GM12878 (cell line): ENCODE results near the gene MYRF. TPM values are rescaled to one million over a fixed set of nuclear protein-coding genes. Genes with fewer than 3 reads are reported as not detected.

Experiments
- BACH1 ChIP-seq: fragments of 450-650 bp; IDR thresholded peaks from 2 replicates; pipeline ENCODE4 v1.6.1; 2017; ENCODE audit warnings: mild to moderate bottlenecking, borderline replicate concordance
- BRCA1 ChIP-seq: IDR thresholded peaks from 2 replicates; pipeline ENCODE4 v1.6.1; 2011; ENCODE audit warnings: low read depth, low read length, improper control_type of control experiment
- CEBPB ChIP-seq, 2 experiments: fragments of 150-350 bp in 1 of 2; IDR thresholded peaks; 2 replicates each; pipeline ENCODE4 v1.6.1; 2012 to 2014; ENCODE audit warnings: low read depth in 2 of 2, low read length in 2 of 2, borderline replicate concordance in 1 of 2, inconsistent platforms in 1 of 2
- EGR1 ChIP-seq, 2 experiments: IDR thresholded peaks; 1 replicate in 1 of 2; 2 replicates in 1 of 2; pipeline ENCODE4 v1.6.1; 2011 to 2012; ENCODE audit warnings: low read depth in 2 of 2, low read length in 2 of 2, borderline replicate concordance in 1 of 2, mild to moderate bottlenecking in 1 of 2, moderate library complexity in 1 of 2
- KAT2A ChIP-seq: conservative IDR thresholded peaks from 2 replicates; pipeline ENCODE4 v1.6.1; 2011; ENCODE audit warnings: low read depth, low read length; ENCODE audit not compliant: control insufficient read depth
- LARP7 ChIP-seq: fragments of 450-650 bp; IDR thresholded peaks from 2 replicates; pipeline ENCODE4 v1.6.1; 2017; ENCODE audit warnings: mild to moderate bottlenecking
- PAX5 ChIP-seq: IDR thresholded peaks from 2 replicates; pipeline ENCODE4 v1.6.1; 2011; ENCODE audit warnings: low read depth, low read length, borderline replicate concordance
- POLR2AphosphoS5 ChIP-seq: IDR thresholded peaks from 2 replicates; pipeline ENCODE4 v1.6.1; 2011; ENCODE audit warnings: mild to moderate bottlenecking, low read length, inconsistent platforms
- RCOR1 ChIP-seq: conservative IDR thresholded peaks from 2 replicates; pipeline ENCODE4 v1.6.1; 2012; ENCODE audit warnings: low read depth, low read length, improper control_type of control experiment
- SRF ChIP-seq, 2 experiments: IDR thresholded peaks; 2 replicates each; pipeline ENCODE4 v1.6.1; 2011; ENCODE audit warnings: low read depth in 2 of 2, low read length in 2 of 2, mild to moderate bottlenecking in 1 of 2, moderate library complexity in 1 of 2
- TAF1 ChIP-seq: IDR thresholded peaks from 2 replicates; pipeline ENCODE4 v1.6.1; 2011; ENCODE audit warnings: mild to moderate bottlenecking, low read depth, low read length, borderline replicate concordance
- ZNF24 ChIP-seq: fragments of 450-650 bp; IDR thresholded peaks from 2 replicates; pipeline ENCODE4 v1.6.1; 2017; ENCODE audit warnings: antibody characterized with exemption, mild to moderate bottlenecking
- polyA plus RNA-seq, 11 experiments: library from polyadenylated mRNA; depleted of rRNA in 4 of 11; unstranded in 6 of 11; stranded (reverse) in 5 of 11; fragments of >200 nt; fragmentation: Nextera tagmentation in 4 of 11; fragmentation: Illumina TruSeq in 1 of 11; extraction: Ambion mirVana in 4 of 11; extraction: Trizol in 1 of 11; gene quantifications; 1 replicate in 1 of 11; 2 replicates in 10 of 11; pipeline versions ENCODE4 v1.2.1 to v1.2.3, GENCODE V29; 2011 to 2016; ENCODE audit warnings: inconsistent platforms in 2 of 11, missing spikeins in 2 of 11, low read depth in 1 of 11
- total RNA-seq, 4 experiments: library from RNA; depleted of rRNA in 3 of 4; stranded (reverse); fragments of >200 nt in 3 of 4; fragmentation: Illumina TruSeq in 1 of 4; extraction: Trizol in 1 of 4; gene quantifications; 2 replicates each; pipeline versions ENCODE4 v1.2.1 to v1.2.3, GENCODE V29; 2013 to 2021
- TF ChIP-seq, protein P1 (sequence below): fragments of 450-650 bp; IDR thresholded peaks from 2 replicates; pipeline ENCODE4 v1.6.1; 2017; ENCODE audit warnings: mild to moderate bottlenecking, moderate library complexity
- TF ChIP-seq, protein P2 (sequence below): fragments of 450-650 bp; IDR thresholded peaks from 2 replicates; pipeline ENCODE4 v1.6.1; 2018; ENCODE audit warnings: mild to moderate bottlenecking, low read depth, moderate library complexity; ENCODE audit not compliant: partially characterized antibody
- TF ChIP-seq, protein P3 (sequence below): fragments of 450-650 bp; formaldehyde crosslinking; IDR thresholded peaks from 2 replicates; pipeline ENCODE4 v1.5.0; 2022; ENCODE audit warnings: mild to moderate bottlenecking, missing genetic modification characterization

Gene MYRF
- total and polyA plus RNA-seq, 10 of the 15 experiments (the other 5 are each of a cell fraction or from before 2014, with no cell fraction given) = 0.27 to 15.6 (median 0.89) TPM

DNA sequence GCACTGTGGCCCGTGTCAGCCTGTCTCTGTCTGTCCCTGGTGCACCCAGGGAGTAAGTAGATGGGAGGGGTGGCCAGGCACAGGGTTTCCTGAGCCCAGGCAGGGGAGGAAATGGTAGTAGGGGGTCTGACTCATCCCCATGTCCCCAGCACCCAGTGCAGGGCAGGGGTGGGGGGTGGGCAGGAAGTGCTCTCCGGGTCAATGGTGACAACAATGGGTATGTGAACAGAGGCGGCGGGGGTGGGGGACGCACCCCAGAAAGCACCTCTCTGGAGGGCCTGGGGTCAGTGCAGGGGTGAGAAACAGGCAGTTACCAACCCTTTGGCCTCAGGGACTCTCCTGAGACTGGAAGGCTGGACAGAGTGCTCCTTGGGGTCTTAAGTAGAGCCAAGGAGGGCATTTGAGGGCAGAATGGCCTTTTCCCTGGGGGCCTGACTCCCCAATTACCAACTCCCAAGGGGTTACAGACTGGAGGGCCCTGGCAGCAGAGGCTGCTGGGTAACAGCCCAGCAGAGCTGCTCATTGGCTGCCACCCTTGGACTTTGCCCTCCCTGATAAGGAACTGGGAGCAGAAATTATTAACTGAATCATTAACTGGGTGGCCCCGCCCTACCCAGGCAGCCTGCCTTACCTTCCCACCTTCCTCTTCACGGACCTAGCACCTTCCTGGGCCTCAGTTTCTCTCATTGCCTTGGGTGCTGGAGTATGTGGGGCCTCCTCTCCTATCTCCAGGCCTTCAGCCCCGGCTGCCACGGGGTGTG, 4.2 kb downstream of the MYRF start (continued):
- TF ChIP-seq, protein P1, sequence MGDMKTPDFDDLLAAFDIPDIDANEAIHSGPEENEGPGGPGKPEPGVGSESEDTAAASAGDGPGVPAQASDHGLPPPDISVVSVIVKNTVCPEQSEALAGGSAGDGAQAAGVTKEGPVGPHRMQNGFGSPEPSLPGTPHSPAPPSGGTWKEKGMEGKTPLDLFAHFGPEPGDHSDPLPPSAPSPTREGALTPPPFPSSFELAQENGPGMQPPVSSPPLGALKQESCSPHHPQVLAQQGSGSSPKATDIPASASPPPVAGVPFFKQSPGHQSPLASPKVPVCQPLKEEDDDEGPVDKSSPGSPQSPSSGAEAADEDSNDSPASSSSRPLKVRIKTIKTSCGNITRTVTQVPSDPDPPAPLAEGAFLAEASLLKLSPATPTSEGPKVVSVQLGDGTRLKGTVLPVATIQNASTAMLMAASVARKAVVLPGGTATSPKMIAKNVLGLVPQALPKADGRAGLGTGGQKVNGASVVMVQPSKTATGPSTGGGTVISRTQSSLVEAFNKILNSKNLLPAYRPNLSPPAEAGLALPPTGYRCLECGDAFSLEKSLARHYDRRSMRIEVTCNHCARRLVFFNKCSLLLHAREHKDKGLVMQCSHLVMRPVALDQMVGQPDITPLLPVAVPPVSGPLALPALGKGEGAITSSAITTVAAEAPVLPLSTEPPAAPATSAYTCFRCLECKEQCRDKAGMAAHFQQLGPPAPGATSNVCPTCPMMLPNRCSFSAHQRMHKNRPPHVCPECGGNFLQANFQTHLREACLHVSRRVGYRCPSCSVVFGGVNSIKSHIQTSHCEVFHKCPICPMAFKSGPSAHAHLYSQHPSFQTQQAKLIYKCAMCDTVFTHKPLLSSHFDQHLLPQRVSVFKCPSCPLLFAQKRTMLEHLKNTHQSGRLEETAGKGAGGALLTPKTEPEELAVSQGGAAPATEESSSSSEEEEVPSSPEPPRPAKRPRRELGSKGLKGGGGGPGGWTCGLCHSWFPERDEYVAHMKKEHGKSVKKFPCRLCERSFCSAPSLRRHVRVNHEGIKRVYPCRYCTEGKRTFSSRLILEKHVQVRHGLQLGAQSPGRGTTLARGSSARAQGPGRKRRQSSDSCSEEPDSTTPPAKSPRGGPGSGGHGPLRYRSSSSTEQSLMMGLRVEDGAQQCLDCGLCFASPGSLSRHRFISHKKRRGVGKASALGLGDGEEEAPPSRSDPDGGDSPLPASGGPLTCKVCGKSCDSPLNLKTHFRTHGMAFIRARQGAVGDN = peak; percentile 95
- TF ChIP-seq PAX5 (peak; percentile 40; the same call in 1 of the 2 replicates), SRF (IDR thresholded peaks at IDR 0.05; ENCODE audit: low read depth in 2 of 2, low read length in 2 of 2) (no peak), ZNF24 (no peak), LARP7 (0 out of 2 replicates have a peak, but pooled peaks have one; percentile 23), EGR1 (IDR thresholded peaks at IDR 0.05; ENCODE audit: borderline replicate concordance in 1 of 2, low read depth in 2 of 2, low read length in 2 of 2) (peak in 1 of 2 experiments; percentile 87; a peak in 2 of 3 replicates), TAF1 (no peak), BACH1 (peak; percentile 47; the same call in 1 of the 2 replicates), KAT2A (no peak), RCOR1 (0 out of 2 replicates have a peak, but pooled peaks have one; percentile 33), POLR2AphosphoS5 (peak; percentile 55; the same call in 1 of the 2 replicates), BRCA1 (no peak), CEBPB (IDR thresholded peaks at IDR 0.05; ENCODE audit: borderline replicate concordance in 1 of 2, low read depth in 2 of 2, low read length in 2 of 2) (no peak)
- TF ChIP-seq, protein P2, sequence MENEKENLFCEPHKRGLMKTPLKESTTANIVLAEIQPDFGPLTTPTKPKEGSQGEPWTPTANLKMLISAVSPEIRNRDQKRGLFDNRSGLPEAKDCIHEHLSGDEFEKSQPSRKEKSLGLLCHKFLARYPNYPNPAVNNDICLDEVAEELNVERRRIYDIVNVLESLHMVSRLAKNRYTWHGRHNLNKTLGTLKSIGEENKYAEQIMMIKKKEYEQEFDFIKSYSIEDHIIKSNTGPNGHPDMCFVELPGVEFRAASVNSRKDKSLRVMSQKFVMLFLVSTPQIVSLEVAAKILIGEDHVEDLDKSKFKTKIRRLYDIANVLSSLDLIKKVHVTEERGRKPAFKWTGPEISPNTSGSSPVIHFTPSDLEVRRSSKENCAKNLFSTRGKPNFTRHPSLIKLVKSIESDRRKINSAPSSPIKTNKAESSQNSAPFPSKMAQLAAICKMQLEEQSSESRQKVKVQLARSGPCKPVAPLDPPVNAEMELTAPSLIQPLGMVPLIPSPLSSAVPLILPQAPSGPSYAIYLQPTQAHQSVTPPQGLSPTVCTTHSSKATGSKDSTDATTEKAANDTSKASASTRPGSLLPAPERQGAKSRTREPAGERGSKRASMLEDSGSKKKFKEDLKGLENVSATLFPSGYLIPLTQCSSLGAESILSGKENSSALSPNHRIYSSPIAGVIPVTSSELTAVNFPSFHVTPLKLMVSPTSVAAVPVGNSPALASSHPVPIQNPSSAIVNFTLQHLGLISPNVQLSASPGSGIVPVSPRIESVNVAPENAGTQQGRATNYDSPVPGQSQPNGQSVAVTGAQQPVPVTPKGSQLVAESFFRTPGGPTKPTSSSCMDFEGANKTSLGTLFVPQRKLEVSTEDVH = no peak
- TF ChIP-seq, protein P3, sequence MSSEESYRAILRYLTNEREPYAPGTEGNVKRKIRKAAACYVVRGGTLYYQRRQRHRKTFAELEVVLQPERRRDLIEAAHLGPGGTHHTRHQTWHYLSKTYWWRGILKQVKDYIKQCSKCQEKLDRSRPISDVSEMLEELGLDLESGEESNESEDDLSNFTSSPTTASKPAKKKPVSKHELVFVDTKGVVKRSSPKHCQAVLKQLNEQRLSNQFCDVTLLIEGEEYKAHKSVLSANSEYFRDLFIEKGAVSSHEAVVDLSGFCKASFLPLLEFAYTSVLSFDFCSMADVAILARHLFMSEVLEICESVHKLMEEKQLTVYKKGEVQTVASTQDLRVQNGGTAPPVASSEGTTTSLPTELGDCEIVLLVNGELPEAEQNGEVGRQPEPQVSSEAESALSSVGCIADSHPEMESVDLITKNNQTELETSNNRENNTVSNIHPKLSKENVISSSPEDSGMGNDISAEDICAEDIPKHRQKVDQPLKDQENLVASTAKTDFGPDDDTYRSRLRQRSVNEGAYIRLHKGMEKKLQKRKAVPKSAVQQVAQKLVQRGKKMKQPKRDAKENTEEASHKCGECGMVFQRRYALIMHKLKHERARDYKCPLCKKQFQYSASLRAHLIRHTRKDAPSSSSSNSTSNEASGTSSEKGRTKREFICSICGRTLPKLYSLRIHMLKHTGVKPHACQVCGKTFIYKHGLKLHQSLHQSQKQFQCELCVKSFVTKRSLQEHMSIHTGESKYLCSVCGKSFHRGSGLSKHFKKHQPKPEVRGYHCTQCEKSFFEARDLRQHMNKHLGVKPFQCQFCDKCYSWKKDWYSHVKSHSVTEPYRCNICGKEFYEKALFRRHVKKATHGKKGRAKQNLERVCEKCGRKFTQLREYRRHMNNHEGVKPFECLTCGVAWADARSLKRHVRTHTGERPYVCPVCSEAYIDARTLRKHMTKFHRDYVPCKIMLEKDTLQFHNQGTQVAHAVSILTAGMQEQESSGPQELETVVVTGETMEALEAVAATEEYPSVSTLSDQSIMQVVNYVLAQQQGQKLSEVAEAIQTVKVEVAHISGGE (CRISPR knock-in tag) = no peak
